GM23338 (cell line): ENCODE measurements around the gene EP400. TPM values are rescaled to one million over a fixed set of nuclear protein-coding genes. Genes with fewer than 3 reads are reported as not detected.

ENCODE experiments used
- ATAC-seq: fragments of 200-7000 bp; cut with Tn5 transposase; 3 replicates; pipeline ENCODE4 v1.9.1; 2020
- DNase-seq: peaks from one replicate; pipeline ENCODE4 v3.0.0-alpha.2; 2015; ENCODE audit warnings: low spot score
- H2AFZ ChIP-seq: fragments of 200-600 bp; sonication (generic); 2 replicates; pipeline ENCODE4 v1.8.0; 2016; ENCODE audit warnings: antibody characterized with exemption, mild to moderate bottlenecking, moderate library complexity
- H3F3A ChIP-seq: fragments of 200-600 bp; sonication (generic); replicated peaks from 2 replicates; pipeline ENCODE4 v1.8.0; 2017; ENCODE audit warnings: antibody characterized with exemption, mixed run types, low read depth
- H3K27ac ChIP-seq: fragments of 200-600 bp; sonication (generic); 2 replicates; pipeline ENCODE4 v1.6.1; 2016; ENCODE audit warnings: low read depth
- H3K27me3 ChIP-seq: fragments of 200-600 bp; sonication (generic); 2 replicates; pipeline ENCODE4 v1.8.0; 2016; ENCODE audit warnings: mild to moderate bottlenecking, mixed run types, moderate library complexity; ENCODE audit not compliant: insufficient read depth
- H3K36me3 ChIP-seq: fragments of 200-600 bp; sonication (generic); 2 replicates; pipeline ENCODE4 v1.8.0; 2016; ENCODE audit warnings: mild to moderate bottlenecking; ENCODE audit not compliant: insufficient read depth
- H3K4me1 ChIP-seq: fragments of 200-600 bp; sonication (generic); 2 replicates; pipeline ENCODE4 v1.8.0; 2016; ENCODE audit warnings: mild to moderate bottlenecking, moderate library complexity; ENCODE audit not compliant: insufficient read depth
- H3K4me2 ChIP-seq: fragments of 200-600 bp; sonication (generic); 2 replicates; pipeline ENCODE4 v1.7.1; 2017; ENCODE audit warnings: mixed run types
- H3K4me3 ChIP-seq: fragments of 200-600 bp; sonication (generic); 2 replicates; pipeline ENCODE4 v1.6.1; 2016; ENCODE audit warnings: mixed run types
- H3K79me2 ChIP-seq: fragments of 200-600 bp; sonication (generic); replicated peaks from 2 replicates; pipeline ENCODE4 v1.8.0; 2017; ENCODE audit warnings: mild to moderate bottlenecking; ENCODE audit not compliant: insufficient read depth
- H3K9me2 ChIP-seq: fragments of 200-600 bp; sonication (generic); 2 replicates; pipeline ENCODE4 v1.8.0; 2017; ENCODE audit not compliant: insufficient read depth
- H4K20me1 ChIP-seq: fragments of 200-600 bp; sonication (generic); replicated peaks from 2 replicates; pipeline ENCODE4 v1.8.0; 2017; ENCODE audit warnings: mild to moderate bottlenecking; ENCODE audit not compliant: insufficient read depth
- H3K27ac Mint-ChIP-seq: 2 replicates; pipeline ENCODE4 v1.8.0; 2020; ENCODE audit warnings: inconsistent platforms, mild to moderate bottlenecking, moderate library complexity, mixed read lengths
- H3K27me3 Mint-ChIP-seq: 3 replicates; pipeline ENCODE4 v1.8.0; 2022; ENCODE audit warnings: low read depth, mild to moderate bottlenecking, moderate library complexity, mixed read lengths, inconsistent platforms; ENCODE audit not compliant: insufficient read depth, poor library complexity
- H3K36me3 Mint-ChIP-seq: 3 replicates; pipeline ENCODE4 v1.8.0; 2021; ENCODE audit warnings: low read depth, mild to moderate bottlenecking, inconsistent platforms, moderate library complexity, mixed read lengths
- H3K4me1 Mint-ChIP-seq: 3 replicates; pipeline ENCODE4 v1.8.0; 2020; ENCODE audit warnings: mild to moderate bottlenecking, inconsistent platforms, mixed read lengths
- H3K4me3 Mint-ChIP-seq: 3 replicates; pipeline ENCODE4 v1.8.0; 2021; ENCODE audit warnings: moderate library complexity, mild to moderate bottlenecking, inconsistent platforms, mixed read lengths
- H3K9me3 Mint-ChIP-seq: 3 replicates; pipeline ENCODE4 v1.8.0; 2020; ENCODE audit warnings: moderate library complexity, mild to moderate bottlenecking, inconsistent platforms, mixed read lengths
- CREB1 ChIP-seq: fragments of 250-450 bp; sonication (Bioruptor Pico); IDR thresholded peaks from 2 replicates; pipeline ENCODE4 v1.5.0; 2020; ENCODE audit warnings: low read depth, mild to moderate bottlenecking, moderate library complexity
- CTCF ChIP-seq, 2 experiments: fragments of 200-600 bp in 1 of 2; sonication (generic) in 1 of 2; conservative IDR thresholded peaks; 2 replicates each; pipeline versions ENCODE4 v1.5.1 to v1.6.1; 2016 to 2017; ENCODE audit warnings: antibody characterized with exemption in 2 of 2, low read depth in 2 of 2, mild to moderate bottlenecking in 2 of 2, moderate library complexity in 1 of 2
- ETS1 ChIP-seq: IDR thresholded peaks from 2 replicates; pipeline ENCODE4 v1.6.1; 2016; ENCODE audit warnings: antibody characterized with exemption
- EZH2 ChIP-seq: fragments of 200-600 bp; sonication (generic); IDR thresholded peaks from one replicate; pipeline ENCODE4 v1.8.0; 2017; ENCODE audit warnings: antibody characterized with exemption, mild to moderate bottlenecking, low read depth; ENCODE audit not compliant: unreplicated experiment
- EZH2phosphoT487 ChIP-seq: fragments of 200-600 bp; sonication (generic); IDR thresholded peaks from one replicate; pipeline ENCODE4 v1.8.1; 2018; ENCODE audit warnings: antibody characterized with exemption; ENCODE audit not compliant: unreplicated experiment
- JUNB ChIP-seq: IDR thresholded peaks from one replicate; pipeline ENCODE4 v1.6.1; 2016; ENCODE audit warnings: antibody characterized with exemption; ENCODE audit not compliant: unreplicated experiment
- NANOG ChIP-seq: IDR thresholded peaks from 2 replicates; pipeline ENCODE4 v1.6.1; 2016; ENCODE audit warnings: antibody characterized with exemption, borderline replicate concordance
- POLR2AphosphoS5 ChIP-seq: IDR thresholded peaks from 2 replicates; pipeline ENCODE4 v1.6.1; 2016; ENCODE audit warnings: antibody characterized with exemption, low read depth
- REST ChIP-seq: IDR thresholded peaks from one replicate; pipeline ENCODE4 v1.6.1; 2018; ENCODE audit warnings: antibody characterized with exemption; ENCODE audit not compliant: unreplicated experiment
- STAT1 ChIP-seq: IDR thresholded peaks from one replicate; pipeline ENCODE4 v1.6.1; 2016; ENCODE audit warnings: antibody characterized with exemption; ENCODE audit not compliant: unreplicated experiment
- ZNF114 ChIP-seq: fragments of 250-450 bp; sonication (Bioruptor Pico); IDR thresholded peaks from 2 replicates; pipeline ENCODE4 v1.5.0; 2020; ENCODE audit warnings: mild to moderate bottlenecking, moderate library complexity
- ZNF331 ChIP-seq: fragments of 250-450 bp; sonication (Bioruptor Pico); IDR thresholded peaks from 2 replicates; pipeline ENCODE4 v1.5.0; 2020; ENCODE audit warnings: low read depth, mild to moderate bottlenecking, moderate library complexity
- ZNF462 ChIP-seq: fragments of 250-450 bp; sonication (Bioruptor Pico); IDR thresholded peaks from 2 replicates; pipeline ENCODE4 v1.5.0; 2020; ENCODE audit warnings: mild to moderate bottlenecking, moderate library complexity
- polyA plus RNA-seq: library from polyadenylated mRNA; unstranded; fragments of >200 nt; fragmentation: Nextera tagmentation; extraction: Ambion mirVana; gene quantifications from 2 replicates; pipeline ENCODE4 v1.2.1, GENCODE V29; 2016
- total RNA-seq: library from RNA; depleted of rRNA; stranded (reverse); fragments of >200 nt; shearing (Covaris generic); gene quantifications from 2 replicates; pipeline ENCODE4 v1.2.3, GENCODE V29; 2014

EP400 gene
- total and polyA plus RNA-seq, 2 experiments from 2014 or later: 26.3 to 57.2 TPM

- Mint-ChIP-seq H3K27ac (no peak overlapping the region), H3K4me1 (peaks cover 35% of the 10 kb centered on the region), H3K9me3 (no peaks in the 10 kb centered on the region; the same call in 2 of the 3 replicates), H3K27me3 (peaks cover 4% of the 10 kb centered on the region), H3K4me3 (no peak overlapping the region), H3K36me3 (peaks cover 74% of the 10 kb centered on the region)
- peaks cover 8% of the 10 kb centered on the region; the same call in 1 of the 2 replicates for H3F3A ChIP-seq
- H3K4me2 ChIP-seq: no peak overlapping the region
- peaks cover 36% of the 10 kb centered on the region for H3K36me3 ChIP-seq
- peaks cover 12% of the 10 kb centered on the region for H3K79me2 ChIP-seq
- H3K4me1 ChIP-seq: peaks cover 17% of the 10 kb centered on the region
- no peaks in the 10 kb centered on the region for H3K9me2 ChIP-seq
- H3K4me3 ChIP-seq: no peak overlapping the region
- no peak for TF ChIP-seq NANOG
- TF ChIP-seq POLR2AphosphoS5: no peak
- TF ChIP-seq EZH2phosphoT487: no peak
- no peak for TF ChIP-seq STAT1
- TF ChIP-seq ETS1: no peak
- no peak for TF ChIP-seq EZH2
- no peak for TF ChIP-seq CTCF (conservative IDR thresholded peaks at IDR 0.05; ENCODE audit: low read depth in 2 of 2)
- TF ChIP-seq CREB1 (CRISPR knock-in tag): no peak
- TF ChIP-seq ZNF331 (CRISPR knock-in tag): no peak
- TF ChIP-seq ZNF462 (CRISPR knock-in tag): no peak
- no peak for TF ChIP-seq ZNF114 (CRISPR knock-in tag)
- TF ChIP-seq JUNB: no peak
- no peak for TF ChIP-seq REST
- no peaks in the 10 kb centered on the region for H3K27me3 ChIP-seq
- no peak overlapping the region for H3K27ac ChIP-seq
- H2AFZ ChIP-seq: no peak overlapping the region
- H4K20me1 ChIP-seq: no peaks in the 10 kb centered on the region
- ATAC-seq (no peak), DNase-seq (no peak)
Observed at GRCh38 chr12:132043216-132043615, 93.5 kb downstream of the EP400 start.
